Loucy (cell line): ENCODE data around the gene IRAK4.

Experiments
- H2AFZ ChIP-seq: fragments of 200-600 bp; sonication (generic); 2 replicates; pipeline ENCODE4 v1.6.0; 2016; ENCODE audit warnings: antibody characterized with exemption, mild to moderate bottlenecking, low read length, moderate library complexity
- H3F3A ChIP-seq: fragments of 200-600 bp; 2 replicates; pipeline ENCODE4 v1.6.0; 2016; ENCODE audit warnings: antibody characterized with exemption, low read depth, mild to moderate bottlenecking
- H3K27me3 ChIP-seq: fragments of 200-600 bp; sonication (generic); 2 replicates; pipeline ENCODE4 v1.6.1; 2014; ENCODE audit warnings: low read length, mild to moderate bottlenecking; ENCODE audit not compliant: insufficient read depth, poor library complexity, severe bottlenecking
- H3K36me3 ChIP-seq: fragments of 200-600 bp; sonication (generic); 2 replicates; pipeline ENCODE4 v1.6.1; 2016; ENCODE audit warnings: low read length; ENCODE audit not compliant: insufficient read depth
- H3K4me1 ChIP-seq: fragments of 200-600 bp; sonication (generic); 2 replicates; pipeline ENCODE4 v1.5.1; 2014; ENCODE audit warnings: low read length, mild to moderate bottlenecking; ENCODE audit not compliant: insufficient read depth, poor library complexity, severe bottlenecking
- H3K4me2 ChIP-seq: fragments of 200-600 bp; sonication (generic); 2 replicates; pipeline ENCODE4 v1.6.0; 2014; ENCODE audit warnings: antibody characterized with exemption, low read length, low read depth, mild to moderate bottlenecking; ENCODE audit not compliant: poor library complexity, severe bottlenecking
- H3K4me3 ChIP-seq: fragments of 200-600 bp; sonication (generic); 2 replicates; pipeline ENCODE4 v1.5.1; 2014; ENCODE audit warnings: low read length, mild to moderate bottlenecking, mixed read lengths; ENCODE audit not compliant: poor library complexity, severe bottlenecking
- H3K79me2 ChIP-seq: fragments of 200-600 bp; sonication (generic); 2 replicates; pipeline ENCODE4 v1.6.1; 2014; ENCODE audit warnings: low read length; ENCODE audit not compliant: insufficient read depth
- H3K9ac ChIP-seq: fragments of 200-600 bp; sonication (generic); 2 replicates; pipeline ENCODE4 v1.6.0; 2014; ENCODE audit warnings: mild to moderate bottlenecking, low read depth, low read length, moderate library complexity; ENCODE audit not compliant: poor library complexity, severe bottlenecking
- H3K9me2 ChIP-seq: fragments of 200-600 bp; sonication (generic); replicated peaks from 2 replicates; pipeline ENCODE4 v1.6.1; 2016; ENCODE audit warnings: low read depth, low read length, mixed read lengths
- H3K9me3 ChIP-seq: fragments of 200-600 bp; sonication (generic); 2 replicates; pipeline ENCODE4 v1.6.1; 2014; ENCODE audit warnings: mild to moderate bottlenecking, antibody characterized with exemption, low read length, low read depth; ENCODE audit not compliant: insufficient read depth
- H4K20me1 ChIP-seq: fragments of 200-600 bp; sonication (generic); 2 replicates; pipeline ENCODE4 v1.6.0; 2014; ENCODE audit warnings: antibody characterized with exemption, low read length, mild to moderate bottlenecking; ENCODE audit not compliant: insufficient read depth, poor library complexity, severe bottlenecking
- CTCF ChIP-seq: fragments of 200-600 bp; sonication (generic); conservative IDR thresholded peaks from 2 replicates; pipeline ENCODE4 v1.5.1; 2014; ENCODE audit warnings: mild to moderate bottlenecking, antibody characterized with exemption, low read length
- EZH2phosphoT487 ChIP-seq: fragments of 200-600 bp; IDR thresholded peaks from 2 replicates; pipeline ENCODE4 v1.6.1; 2018; ENCODE audit warnings: antibody characterized with exemption, mild to moderate bottlenecking, moderate library complexity, borderline replicate concordance

IRAK4 gene

GRCh38 chr12:43797561-43798217 is 38.9 kb downstream of the IRAK4 start:
- H3K79me2 ChIP-seq: peaks cover 30% of the 10 kb centered on the region
- no peak overlapping the region for H2AFZ ChIP-seq
- TF ChIP-seq EZH2phosphoT487: no peak
- TF ChIP-seq CTCF: no peak
- no peak overlapping the region for H3K9ac ChIP-seq
- H3K36me3 ChIP-seq: peaks cover 56% of the 10 kb centered on the region
- H3K4me2 ChIP-seq: peak overlapping the region; percentile 20
- H3K4me1 ChIP-seq: peaks cover 11% of the 10 kb centered on the region
- no peaks in the 10 kb centered on the region for H3K9me3 ChIP-seq
- no peaks in the 10 kb centered on the region for H3K9me2 ChIP-seq
- no peaks in the 10 kb centered on the region; the same call in 1 of the 2 replicates for H3F3A ChIP-seq
- peaks cover 30% of the 10 kb centered on the region for H4K20me1 ChIP-seq
- H3K27me3 ChIP-seq: no peaks in the 10 kb centered on the region
- H3K4me3 ChIP-seq: no peak overlapping the region

GRCh38 chr12:43805149-43805859 is 46.6 kb downstream of the IRAK4 start:
- no peaks in the 10 kb centered on the region for H3F3A ChIP-seq
- TF ChIP-seq EZH2phosphoT487 (no peak), CTCF (no peak; the same call in 1 of the 2 replicates)
- peaks cover 36% of the 10 kb centered on the region for H4K20me1 ChIP-seq
- H3K9ac ChIP-seq: peak overlapping the region; percentile 80
- H2AFZ ChIP-seq: peak overlapping the region; percentile 88
- no peaks in the 10 kb centered on the region for H3K27me3 ChIP-seq
- H3K36me3 ChIP-seq: peaks cover 14% of the 10 kb centered on the region; the same call in 1 of the 2 replicates
- H3K4me1 ChIP-seq: peaks cover 40% of the 10 kb centered on the region
- peak overlapping the region; percentile 99 for H3K4me3 ChIP-seq
- H3K9me2 ChIP-seq: no peaks in the 10 kb centered on the region
- H3K9me3 ChIP-seq: no peaks in the 10 kb centered on the region
- H3K79me2 ChIP-seq: peaks cover 53% of the 10 kb centered on the region
- H3K4me2 ChIP-seq: peak overlapping the region; percentile 100

- H3K9ac ChIP-seq: peak within 1 kb of the TSS; percentile 80
- peak within 1 kb of the TSS; percentile 88 for H2AFZ ChIP-seq
- no peaks in the 10 kb centered on the region for H3K9me3 ChIP-seq
- peaks cover 35% of the 10 kb centered on the region for H4K20me1 ChIP-seq
- H3K4me3 ChIP-seq: peak within 1 kb of the TSS; percentile 99
- TF ChIP-seq CTCF: peak; percentile 32; the same call in 1 of the 2 replicates
- TF ChIP-seq EZH2phosphoT487: no peak
- no peaks in the 10 kb centered on the region for H3K9me2 ChIP-seq
- H3K36me3 ChIP-seq: peaks cover 6% of the 10 kb centered on the region; the same call in 1 of the 2 replicates
- H3K4me1 ChIP-seq: peaks cover 38% of the 10 kb centered on the region
- no peaks in the 10 kb centered on the region for H3F3A ChIP-seq
- no peaks in the 10 kb centered on the region for H3K27me3 ChIP-seq
- H3K79me2 ChIP-seq: peaks cover 45% of the 10 kb centered on the region
- H3K4me2 ChIP-seq: peak within 1 kb of the TSS; percentile 100
Observed at GRCh38 chr12:43805860-43806736, 47.3 kb downstream of the IRAK4 start, which contains the start of gene TWF1. TWF1 (minus strand) TSS chr12:43806317; CDS start chr12:43806245, 72 bp downstream.
